HG03469 (cell line): Measurements from ENCODE around the gene SRBD1.

Experiments
- ATAC-seq: cut with Tn5 transposase; IDR thresholded peaks from one replicate; pipeline ENCODE4 v1.9.1; 2021; ENCODE audit warnings: mild to moderate bottlenecking, moderate library complexity, moderate number of reproducible peaks; ENCODE audit not compliant: unreplicated experiment

The SRBD1 gene

GRCh38 chr2:45382744-45383143, 228.3 kb downstream of the SRBD1 start:
- ATAC-seq = no peak

- no peak for ATAC-seq
These were observed 230.8 kb downstream of the SRBD1 start for GRCh38 chr2:45380131-45380836.

- no peak for ATAC-seq
These were observed 231.5 kb downstream of the SRBD1 start for GRCh38 chr2:45379399-45380087.

- no peak for ATAC-seq
These were observed 237.5 kb downstream of the SRBD1 start for GRCh38 chr2:45373534-45373933.

GRCh38 chr2:45370369-45370768, 240.7 kb downstream of the SRBD1 start:
- ATAC-seq = no peak

- no peak for ATAC-seq
These were observed 242.3 kb downstream of the SRBD1 start for GRCh38 chr2:45368792-45369191.

- no peak for ATAC-seq
These were observed 249.4 kb downstream of the SRBD1 start for GRCh38 chr2:45361666-45362065.

GRCh38 chr2:45354776-45355175, 256.3 kb downstream of the SRBD1 start:
- ATAC-seq = no peak

- ATAC-seq = no peak
These were observed 257.2 kb downstream of the SRBD1 start for GRCh38 chr2:45353879-45354278.

GRCh38 chr2:45352506-45352905, 258.6 kb downstream of the SRBD1 start:
- no peak for ATAC-seq

- ATAC-seq = no peak
These were observed 265.5 kb downstream of the SRBD1 start for GRCh38 chr2:45345331-45346234.

GRCh38 chr2:45344502-45344901, 266.6 kb downstream of the SRBD1 start:
- ATAC-seq = no peak

GRCh38 chr2:45344071-45344470, 267.0 kb downstream of the SRBD1 start:
- no peak for ATAC-seq

- ATAC-seq = no peak
These were observed 267.6 kb downstream of the SRBD1 start for GRCh38 chr2:45343251-45344017.

GRCh38 chr2:45340318-45340717, 270.7 kb downstream of the SRBD1 start:
- ATAC-seq = no peak

- ATAC-seq = no peak
These were observed 271.8 kb downstream of the SRBD1 start for GRCh38 chr2:45339253-45339652.
